HCT116 (cell line): ENCODE results near the gene INTS6. TPM values are rescaled to one million over a fixed set of nuclear protein-coding genes. Genes with fewer than 3 reads are reported as not detected.

ENCODE experiments used
- ATAC-seq: fragments of 200-7000 bp; cut with Tn5 transposase; 2 replicates; pipeline ENCODE4 v1.9.1; 2020; ENCODE audit warnings: mild to moderate bottlenecking, moderate library complexity
- BruUV-seq: library from RNA; stranded (reverse); fragments of 400-500 nt; replicated peaks from 2 replicates; lab custom pipeline; 2021; lab: Mats Ljungman, UMichigan
- CTCF ChIA-PET: fragments of 300-600 bp; sonication (Branson Sonifier 250); formaldehyde crosslinking; loops from one replicate; lab custom pipeline; 2021; ENCODE audit warnings: antibody characterized with exemption; lab: Charles Lee
- POLR2A ChIA-PET: fragments of 300-600, 350-600 bp; sonication (Branson Sonifier 250); formaldehyde crosslinking; loops from one replicate; lab custom pipeline; 2021; ENCODE audit warnings: antibody characterized with exemption; lab: Charles Lee
- RAD21 ChIA-PET, 2 experiments: fragments of 300-600 bp; sonication (Branson Sonifier 250); formaldehyde crosslinking; loops; one replicate each; lab custom pipeline; 2023; ENCODE audit warnings: low total read pairs in 2 of 2; ENCODE audit not compliant: uncharacterized antibody in 2 of 2, unreplicated experiment in 2 of 2, low non-redundant PET in 1 of 2; lab: Charles Lee
- DNase-seq: peaks from one replicate; pipeline ENCODE4 v3.0.0-alpha.2; 2010; ENCODE audit warnings: low read depth, low spot score
- H2AFZ ChIP-seq: fragments of 200-600 bp; shearing (Covaris generic), sonication (generic); 2 replicates; pipeline ENCODE4 v1.6.1; 2017; ENCODE audit warnings: low read depth, mixed run types, mixed read lengths, antibody characterized with exemption, low read length; ENCODE audit not compliant: poor library complexity, severe bottlenecking
- H3K27ac ChIP-seq: 2 replicates; pipeline ENCODE4 v1.5.1; 2012; ENCODE audit warnings: low read depth, low read length
- H3K27me3 ChIP-seq: fragments of 200-600 bp; sonication (generic); 2 replicates; pipeline ENCODE4 v1.6.1; 2016; ENCODE audit warnings: mixed run types, low read length, mixed read lengths; ENCODE audit not compliant: insufficient read depth
- H3K36me3 ChIP-seq, 2 experiments: fragments of 200-500 bp in 1 of 2; fragments of 200-600 bp in 1 of 2; sonication (Bioruptor generic) in 1 of 2; sonication (generic) in 1 of 2; 2 replicates each; pipeline versions ENCODE4 v1.5.1 to v1.6.1; 2014 to 2016; ENCODE audit warnings: low read length in 2 of 2, inconsistent platforms in 1 of 2, mixed read lengths in 1 of 2, mixed run types in 1 of 2; ENCODE audit not compliant: insufficient read depth in 2 of 2, control insufficient read depth in 1 of 2
- H3K4me1 ChIP-seq, 2 experiments: fragments of 200-600 bp in 1 of 2; sonication (generic) in 1 of 2; 2 replicates each; pipeline versions ENCODE4 v1.5.1 to v1.6.1; 2012 to 2017; ENCODE audit warnings: low read length in 2 of 2, inconsistent platforms in 1 of 2, mild to moderate bottlenecking in 1 of 2, mixed read lengths in 1 of 2, mixed run types in 1 of 2, moderate library complexity in 1 of 2; ENCODE audit not compliant: insufficient read depth in 2 of 2, control insufficient read depth in 1 of 2
- H3K4me2 ChIP-seq: fragments of 200-600 bp; sonication (generic); 2 replicates; pipeline ENCODE4 v1.6.1; 2017; ENCODE audit warnings: mixed run types, low read length, mixed read lengths
- H3K4me3 ChIP-seq, 2 experiments: fragments of 200-600 bp in 1 of 2; sonication (generic) in 1 of 2; replicated peaks in 1 of 2; 2 replicates each; pipeline ENCODE4 v1.5.1; 2011 to 2016; ENCODE audit warnings: low read length in 2 of 2, control low read depth in 1 of 2, low read depth in 1 of 2, mild to moderate bottlenecking in 1 of 2, mixed read lengths in 1 of 2, mixed run types in 1 of 2
- H3K79me2 ChIP-seq: fragments of 200-600 bp; sonication (generic); 2 replicates; pipeline ENCODE4 v1.6.1; 2017; ENCODE audit warnings: mild to moderate bottlenecking, mixed run types, low read length, moderate library complexity, mixed read lengths; ENCODE audit not compliant: insufficient read depth
- H3K9ac ChIP-seq: fragments of 200-600 bp; sonication (generic); 2 replicates; pipeline ENCODE4 v1.6.1; 2016; ENCODE audit warnings: low read length, mixed read lengths
- H3K9me2 ChIP-seq: fragments of 200-600 bp; sonication (generic), shearing (Covaris generic); 2 replicates; pipeline ENCODE4 v1.6.1; 2017; ENCODE audit warnings: mixed run types, mild to moderate bottlenecking, moderate library complexity; ENCODE audit not compliant: insufficient read depth
- H3K9me3 ChIP-seq, 2 experiments: fragments of 200-500 bp in 1 of 2; fragments of 200-600 bp in 1 of 2; sonication (Bioruptor generic) in 1 of 2; sonication (generic) in 1 of 2; 2 replicates each; pipeline ENCODE4 v1.6.1; 2014 to 2017; ENCODE audit warnings: low read length in 2 of 2, mixed read lengths in 2 of 2, inconsistent platforms in 1 of 2, low read depth in 1 of 2, mild to moderate bottlenecking in 1 of 2, mixed run types in 1 of 2, moderate library complexity in 1 of 2; ENCODE audit not compliant: control insufficient read depth in 1 of 2, insufficient read depth in 1 of 2
- H4K20me1 ChIP-seq: fragments of 200-600 bp; sonication (generic), shearing (Covaris generic); 2 replicates; pipeline ENCODE4 v1.6.1; 2017; ENCODE audit warnings: mixed run types, mild to moderate bottlenecking, moderate library complexity; ENCODE audit not compliant: insufficient read depth
- ELF1 ChIP-seq: IDR thresholded peaks from 2 replicates; pipeline ENCODE4 v1.6.1; 2012; ENCODE audit warnings: low read depth, borderline replicate concordance
- JUND ChIP-seq: IDR thresholded peaks from 2 replicates; pipeline ENCODE4 v1.6.1; 2012
- SRF ChIP-seq: IDR thresholded peaks from 2 replicates; pipeline ENCODE4 v1.6.1; 2012; ENCODE audit warnings: low read depth
- ZNF274 ChIP-seq: fragments of 200-500 bp; sonication (Bioruptor generic); IDR thresholded peaks from 2 replicates; pipeline ENCODE4 v1.6.1; 2014; ENCODE audit warnings: mild to moderate bottlenecking, low read depth, low read length, inconsistent platforms
- intact Hi-C: fragments of 100-400 bp; cut with micrococcal nuclease; formaldehyde crosslinking; loops from 2 replicates; pipeline ENCODE4 v1.10.0; 2022
- total RNA-seq: library from RNA; stranded (reverse); gene quantifications from one replicate; pipeline ENCODE4 v1.2.1, GENCODE V29; 2021; ENCODE audit not compliant: unreplicated experiment
- TF ChIP-seq, protein P1 (sequence below): IDR thresholded peaks from 2 replicates; pipeline ENCODE4 v1.6.1; 2011; ENCODE audit warnings: mild to moderate bottlenecking, low read length, moderate library complexity; ENCODE audit not compliant: insufficient replicate concordance; ENCODE audit errors: extremely low read depth
- TF ChIP-seq, protein P2 (sequence below), 3 experiments: fragments of 200-600 bp in 1 of 3; sonication (generic) in 1 of 3; IDR thresholded peaks in 2 of 3; conservative IDR thresholded peaks in 1 of 3; 2 replicates each; pipeline ENCODE4 v1.5.1; 2012 to 2017; ENCODE audit warnings: low read depth in 2 of 3, low read length in 2 of 3, antibody characterized with exemption in 1 of 3, borderline replicate concordance in 1 of 3, control low read depth in 1 of 3, mild to moderate bottlenecking in 1 of 3, mixed read lengths in 1 of 3, mixed run types in 1 of 3, moderate library complexity in 1 of 3; ENCODE audit not compliant: insufficient read depth in 1 of 3

Gene INTS6
- total RNA-seq, 1 experiment from 2014 or later = 44.7 TPM

- POLR2A ChIA-PET = no interaction called here
These were observed 120.1 kb downstream of the INTS6 start for GRCh38 chr13:51332566-51333361.

More at GRCh38 chr13:51332566-51333361, 120.1 kb downstream of the INTS6 start:
- Histone ChIP-seq H3K4me1 (no peaks in the 10 kb centered on the region), H3K4me2 (no peak overlapping the region), H3K9me2 (no peaks in the 10 kb centered on the region), H3K27ac (no peak overlapping the region), H3K27me3 (no peaks in the 10 kb centered on the region), H3K36me3 (no peaks in the 10 kb centered on the region), H3K9me3 (no peaks in the 10 kb centered on the region), H4K20me1 (no peaks in the 10 kb centered on the region), H3K9ac (no peak overlapping the region), H3K4me3 (no peak overlapping the region), H3K79me2 (no peaks in the 10 kb centered on the region), H2AFZ (no peak overlapping the region)
- intact Hi-C loops = no loop called here
- CTCF ChIA-PET = interaction anchor here (0.6 kb wide), 1 partner anchor 47 kb away, joined by 3 read pairs; no protein-coding TSS in a partner anchor
- BruUV-seq = no TSS peak
- TF ChIP-seq, protein P1, sequence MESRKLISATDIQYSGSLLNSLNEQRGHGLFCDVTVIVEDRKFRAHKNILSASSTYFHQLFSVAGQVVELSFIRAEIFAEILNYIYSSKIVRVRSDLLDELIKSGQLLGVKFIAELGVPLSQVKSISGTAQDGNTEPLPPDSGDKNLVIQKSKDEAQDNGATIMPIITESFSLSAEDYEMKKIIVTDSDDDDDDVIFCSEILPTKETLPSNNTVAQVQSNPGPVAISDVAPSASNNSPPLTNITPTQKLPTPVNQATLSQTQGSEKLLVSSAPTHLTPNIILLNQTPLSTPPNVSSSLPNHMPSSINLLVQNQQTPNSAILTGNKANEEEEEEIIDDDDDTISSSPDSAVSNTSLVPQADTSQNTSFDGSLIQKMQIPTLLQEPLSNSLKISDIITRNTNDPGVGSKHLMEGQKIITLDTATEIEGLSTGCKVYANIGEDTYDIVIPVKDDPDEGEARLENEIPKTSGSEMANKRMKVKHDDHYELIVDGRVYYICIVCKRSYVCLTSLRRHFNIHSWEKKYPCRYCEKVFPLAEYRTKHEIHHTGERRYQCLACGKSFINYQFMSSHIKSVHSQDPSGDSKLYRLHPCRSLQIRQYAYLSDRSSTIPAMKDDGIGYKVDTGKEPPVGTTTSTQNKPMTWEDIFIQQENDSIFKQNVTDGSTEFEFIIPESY = no peak
- TF ChIP-seq JUND (no peak), ELF1 (no peak), SRF (no peak), ZNF274 (no peak)
- TF ChIP-seq, protein P2, sequence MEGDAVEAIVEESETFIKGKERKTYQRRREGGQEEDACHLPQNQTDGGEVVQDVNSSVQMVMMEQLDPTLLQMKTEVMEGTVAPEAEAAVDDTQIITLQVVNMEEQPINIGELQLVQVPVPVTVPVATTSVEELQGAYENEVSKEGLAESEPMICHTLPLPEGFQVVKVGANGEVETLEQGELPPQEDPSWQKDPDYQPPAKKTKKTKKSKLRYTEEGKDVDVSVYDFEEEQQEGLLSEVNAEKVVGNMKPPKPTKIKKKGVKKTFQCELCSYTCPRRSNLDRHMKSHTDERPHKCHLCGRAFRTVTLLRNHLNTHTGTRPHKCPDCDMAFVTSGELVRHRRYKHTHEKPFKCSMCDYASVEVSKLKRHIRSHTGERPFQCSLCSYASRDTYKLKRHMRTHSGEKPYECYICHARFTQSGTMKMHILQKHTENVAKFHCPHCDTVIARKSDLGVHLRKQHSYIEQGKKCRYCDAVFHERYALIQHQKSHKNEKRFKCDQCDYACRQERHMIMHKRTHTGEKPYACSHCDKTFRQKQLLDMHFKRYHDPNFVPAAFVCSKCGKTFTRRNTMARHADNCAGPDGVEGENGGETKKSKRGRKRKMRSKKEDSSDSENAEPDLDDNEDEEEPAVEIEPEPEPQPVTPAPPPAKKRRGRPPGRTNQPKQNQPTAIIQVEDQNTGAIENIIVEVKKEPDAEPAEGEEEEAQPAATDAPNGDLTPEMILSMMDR (IDR thresholded peaks at IDR 0.05 in 2 of 3, conservative IDR thresholded peaks at IDR 0.05 in 1 of 3; ENCODE audit: borderline replicate concordance in 1 of 3, insufficient read depth in 1 of 3, low read depth in 2 of 3, low read length in 2 of 3) = no peak
- DNase-seq (no peak), ATAC-seq (no peak)
- RAD21 ChIA-PET = no interaction called here
